NOMO-1 treated with dmso at 0.1 percent for 144 hours (cell line): Measurements from ENCODE around the gene IFITM1.
A peak's percentile ranks its signal among the peaks of the same experiment; 100 is the strongest.

ENCODE experiments used
- DNase-seq: peaks from one replicate; lab custom pipeline; 2025; ENCODE audit not compliant: unreplicated experiment; lab: John Stamatoyannopoulos, UW

Gene IFITM1

DNA sequence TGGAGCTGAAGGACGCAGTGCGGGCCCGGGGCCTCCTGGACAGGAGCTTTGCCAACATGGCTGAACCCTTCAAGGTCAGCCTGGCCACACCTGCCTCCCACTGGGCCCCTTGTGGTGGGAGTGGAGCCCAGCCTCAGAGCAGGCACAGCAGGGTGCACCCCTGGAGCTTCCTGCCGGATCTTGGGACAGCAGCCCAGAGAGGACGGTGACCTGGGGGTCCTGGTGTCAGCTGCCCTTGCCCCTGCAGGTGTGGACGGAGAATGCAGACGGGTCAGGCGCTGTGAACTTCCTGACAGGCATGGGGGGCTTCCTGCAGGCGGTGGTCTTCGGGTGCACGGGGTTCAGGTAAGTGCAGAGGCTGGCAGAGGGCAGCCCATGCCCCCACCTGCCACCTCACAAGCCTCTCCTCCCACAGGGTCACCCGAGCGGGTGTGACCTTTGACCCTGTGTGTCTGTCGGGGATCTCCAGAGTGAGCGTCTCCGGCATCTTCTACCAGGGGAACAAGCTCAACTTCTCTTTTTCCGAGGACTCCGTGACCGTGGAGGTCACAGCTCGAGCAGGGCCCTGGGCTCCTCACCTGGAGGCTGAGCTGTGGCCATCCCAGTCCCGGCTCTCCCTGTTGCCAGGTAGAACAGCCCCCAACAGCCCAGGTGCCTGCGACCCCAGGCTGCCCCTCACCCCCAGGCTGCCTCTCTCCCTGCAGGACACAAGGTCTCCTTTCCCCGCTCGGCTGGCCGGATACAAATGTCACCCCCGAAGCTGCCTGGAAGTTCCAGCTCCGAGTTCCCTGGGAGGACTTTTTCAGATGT, 19.8 kb upstream of the IFITM1 start:
- DNase-seq: no peak

DNA sequence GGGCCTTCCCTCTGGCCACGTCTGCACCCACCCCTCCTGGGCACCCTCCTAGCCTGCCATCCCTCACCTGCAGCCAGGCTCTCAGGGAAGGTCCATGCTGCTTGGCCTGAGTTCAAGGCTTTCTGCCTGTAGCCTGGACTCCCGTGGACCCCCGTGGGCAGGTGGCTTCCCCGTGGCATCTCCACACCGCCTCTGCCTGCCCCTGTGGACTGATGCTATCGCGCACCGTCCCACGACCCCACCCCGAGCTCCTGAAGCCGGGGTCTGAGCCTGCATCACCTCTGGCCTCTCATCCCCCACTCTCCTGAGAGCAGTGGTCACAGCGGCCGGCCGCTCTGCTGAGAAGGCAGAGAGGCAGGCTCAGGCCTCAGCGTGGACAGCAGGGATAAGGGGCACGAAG, 19.1 kb upstream of the IFITM1 start:
- DNase-seq: no peak

GRCh38 chr11:295351-296170, 18.3 kb upstream of the IFITM1 start:
- no peak for DNase-seq

- DNase-seq: no peak
Measured at GRCh38 chr11:296171-297050, 17.4 kb upstream of the IFITM1 start.

- DNase-seq: no peak
Measured at GRCh38 chr11:297051-297585, 16.7 kb upstream of the IFITM1 start.

DNA sequence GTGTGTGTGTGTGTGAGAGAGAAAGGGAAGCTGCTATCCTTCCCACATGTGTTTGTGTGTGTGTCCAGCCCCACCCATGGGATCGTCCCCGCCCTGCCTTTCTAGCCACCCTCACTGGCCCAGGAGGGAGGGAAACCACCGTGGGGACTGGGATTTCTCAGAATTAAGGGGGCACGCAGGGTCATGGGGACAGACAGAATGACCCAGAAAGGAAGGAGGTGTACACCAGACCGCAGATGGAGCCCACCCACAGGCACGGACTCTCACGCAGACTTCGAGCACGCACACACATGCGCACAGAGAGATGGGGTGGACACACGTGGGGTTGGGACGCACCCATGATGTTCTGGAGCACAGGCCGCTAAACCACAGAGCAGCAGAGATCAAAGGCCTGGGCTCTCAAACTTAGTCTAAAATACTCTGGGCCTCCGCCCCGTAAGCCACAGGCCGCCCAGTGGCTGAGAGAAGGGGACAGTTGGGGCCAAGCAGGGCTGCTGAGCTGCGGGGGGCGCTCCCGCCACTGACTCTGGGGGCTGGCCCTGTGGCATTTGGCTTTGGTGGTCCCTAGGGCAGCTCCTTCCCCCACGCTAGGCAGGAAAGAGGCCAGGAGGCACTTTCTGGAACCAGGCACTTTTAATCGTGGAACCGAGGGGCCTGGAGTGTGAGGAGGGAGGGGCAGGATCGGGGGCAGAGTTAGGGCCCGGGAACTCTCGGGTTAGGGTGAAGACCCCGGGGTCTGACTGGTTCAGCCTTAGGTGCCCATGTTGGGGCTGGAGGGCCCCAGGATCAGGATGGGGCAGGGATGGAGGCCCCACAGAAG, 16.0 kb upstream of the IFITM1 start:
- no peak for DNase-seq

DNA sequence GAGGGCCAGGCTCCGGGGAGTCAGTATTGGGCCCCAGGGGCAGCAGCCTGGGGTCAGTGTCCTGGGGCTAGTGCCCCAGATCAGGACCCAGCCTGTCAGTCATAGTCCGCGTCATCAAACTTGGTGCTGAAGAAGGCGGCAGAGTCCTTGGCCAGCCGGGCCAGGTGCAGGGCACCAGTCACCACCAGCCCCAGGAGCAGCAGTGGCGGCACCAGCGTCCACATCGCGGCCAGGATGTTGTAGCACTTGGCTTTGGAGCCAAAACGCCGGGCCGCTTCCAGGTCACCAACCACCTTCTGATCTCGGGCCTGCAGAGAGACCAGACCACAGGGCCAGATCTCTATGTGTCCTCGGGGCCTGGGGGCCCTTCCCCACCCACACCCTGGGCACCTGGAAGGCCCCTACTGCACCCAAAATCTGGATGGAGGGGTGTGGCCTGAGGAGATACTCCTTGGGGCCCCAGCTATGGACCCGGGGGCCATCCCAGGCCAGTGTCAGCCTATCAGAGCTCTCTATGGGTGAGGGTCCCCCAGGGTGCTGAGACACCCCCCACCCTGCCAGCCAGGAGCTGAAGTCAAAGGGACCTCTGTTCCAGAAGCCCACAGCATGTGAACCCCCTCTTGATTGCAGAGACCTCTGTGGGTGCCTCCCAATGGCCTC, 15.3 kb upstream of the IFITM1 start:
- DNase-seq: no peak

DNA sequence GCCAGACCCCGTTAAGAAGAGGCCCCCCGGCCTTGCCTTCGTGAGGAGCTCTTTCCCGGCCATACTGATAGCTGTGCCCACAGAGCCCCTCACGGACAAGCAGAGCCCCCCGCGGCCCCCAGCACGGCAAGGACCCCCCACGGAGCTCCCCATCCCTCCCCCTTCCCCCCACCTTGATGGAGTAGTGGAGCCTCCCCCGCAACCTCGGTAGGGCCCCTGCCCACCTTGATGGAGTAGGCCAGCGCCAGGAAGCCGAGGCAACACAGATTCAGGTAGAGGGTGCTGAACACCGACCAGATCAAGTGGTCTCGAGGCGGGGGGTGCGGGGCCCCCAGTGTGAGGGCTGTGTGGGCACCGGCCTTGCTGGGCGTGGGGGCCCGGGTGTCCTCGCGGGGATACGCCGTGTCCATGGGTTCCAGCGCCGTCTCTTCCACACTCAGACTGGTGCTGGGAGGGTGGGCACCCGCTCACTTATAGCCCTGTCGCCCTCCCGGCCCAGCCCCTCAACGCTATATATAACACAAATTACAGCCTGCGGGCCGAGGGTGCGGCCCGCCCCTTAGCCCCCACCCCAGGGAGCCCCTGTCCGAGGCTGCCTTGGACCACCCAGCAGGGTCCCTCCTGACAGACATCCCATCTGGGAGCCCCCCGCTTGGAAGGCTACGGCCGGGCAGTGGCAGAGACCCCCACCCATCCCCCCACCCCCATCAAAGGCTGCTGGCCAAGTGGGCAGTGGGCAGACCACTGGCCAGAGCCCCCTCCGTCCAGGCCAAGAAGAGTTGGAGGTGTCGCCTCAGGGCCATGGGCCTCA, 14.6 kb upstream of the IFITM1 start, which contains the start of gene IFITM5:
Gene IFITM5 (minus strand): TSS at position 446 of the 811 bp plus-strand sequence. CDS start 36 bp downstream, at position 410.
- no peak for DNase-seq

DNA sequence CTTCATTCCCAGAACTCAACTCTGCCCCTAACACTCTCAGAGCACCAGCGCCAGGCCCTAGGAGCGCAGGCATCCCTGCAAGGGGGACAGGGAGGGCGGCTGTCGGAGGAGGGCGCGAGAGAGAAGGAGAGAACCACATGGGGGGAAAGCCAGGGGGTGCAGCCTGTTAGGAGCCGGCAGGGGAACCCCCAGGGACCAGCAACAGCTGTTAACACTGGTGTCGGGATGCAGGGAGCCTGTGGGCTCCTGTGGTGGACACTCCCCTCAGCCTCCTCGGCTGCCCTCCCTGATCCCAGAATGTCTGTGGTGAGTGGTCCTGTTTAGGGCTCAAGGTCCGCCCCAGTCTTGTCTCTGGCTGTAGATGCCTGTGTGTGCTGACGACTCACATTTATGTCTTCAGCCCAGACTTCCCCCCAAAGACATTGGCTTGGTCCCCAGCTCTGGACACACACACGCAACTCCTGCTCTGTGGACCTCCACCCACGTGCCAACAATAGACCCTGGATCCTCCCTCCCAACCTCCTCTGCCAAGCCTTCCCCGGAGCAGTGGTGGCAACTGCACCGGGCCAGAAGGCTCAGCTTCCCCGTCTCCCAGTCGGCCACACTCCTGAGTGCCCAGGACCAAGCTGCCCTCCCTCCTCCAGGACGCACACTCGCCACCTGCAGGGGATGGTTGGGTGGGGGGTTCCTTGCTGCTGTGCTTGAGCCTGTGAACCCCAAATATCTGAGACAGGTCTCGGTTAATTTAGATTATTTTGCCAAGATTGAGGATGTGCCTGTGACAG, 13.7 kb upstream of the IFITM1 start:
- DNase-seq: no peak

DNA sequence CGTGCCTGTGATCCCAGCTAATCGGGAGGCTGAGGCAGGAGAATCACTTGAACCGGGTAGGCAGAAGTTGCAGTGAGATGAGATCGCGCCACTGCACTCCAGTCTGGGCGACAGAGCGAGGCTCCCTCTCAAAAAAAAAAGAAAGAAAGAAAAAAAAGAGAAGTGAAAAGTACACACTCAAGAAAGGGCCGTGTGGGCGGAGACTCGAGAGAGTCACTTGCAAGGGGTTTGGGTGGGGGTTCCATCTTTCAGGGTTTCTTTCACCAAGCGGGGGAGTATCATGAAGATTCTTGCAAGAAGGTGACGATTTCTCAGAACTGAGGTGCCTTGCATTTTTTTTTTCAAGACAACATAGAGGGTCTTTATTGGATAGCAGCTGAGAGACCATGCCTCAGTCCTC, 10.5 kb upstream of the IFITM1 start:
- DNase-seq: no peak

GRCh38 chr11:304061-304506, 9.8 kb upstream of the IFITM1 start:
- no peak for DNase-seq

DNA sequence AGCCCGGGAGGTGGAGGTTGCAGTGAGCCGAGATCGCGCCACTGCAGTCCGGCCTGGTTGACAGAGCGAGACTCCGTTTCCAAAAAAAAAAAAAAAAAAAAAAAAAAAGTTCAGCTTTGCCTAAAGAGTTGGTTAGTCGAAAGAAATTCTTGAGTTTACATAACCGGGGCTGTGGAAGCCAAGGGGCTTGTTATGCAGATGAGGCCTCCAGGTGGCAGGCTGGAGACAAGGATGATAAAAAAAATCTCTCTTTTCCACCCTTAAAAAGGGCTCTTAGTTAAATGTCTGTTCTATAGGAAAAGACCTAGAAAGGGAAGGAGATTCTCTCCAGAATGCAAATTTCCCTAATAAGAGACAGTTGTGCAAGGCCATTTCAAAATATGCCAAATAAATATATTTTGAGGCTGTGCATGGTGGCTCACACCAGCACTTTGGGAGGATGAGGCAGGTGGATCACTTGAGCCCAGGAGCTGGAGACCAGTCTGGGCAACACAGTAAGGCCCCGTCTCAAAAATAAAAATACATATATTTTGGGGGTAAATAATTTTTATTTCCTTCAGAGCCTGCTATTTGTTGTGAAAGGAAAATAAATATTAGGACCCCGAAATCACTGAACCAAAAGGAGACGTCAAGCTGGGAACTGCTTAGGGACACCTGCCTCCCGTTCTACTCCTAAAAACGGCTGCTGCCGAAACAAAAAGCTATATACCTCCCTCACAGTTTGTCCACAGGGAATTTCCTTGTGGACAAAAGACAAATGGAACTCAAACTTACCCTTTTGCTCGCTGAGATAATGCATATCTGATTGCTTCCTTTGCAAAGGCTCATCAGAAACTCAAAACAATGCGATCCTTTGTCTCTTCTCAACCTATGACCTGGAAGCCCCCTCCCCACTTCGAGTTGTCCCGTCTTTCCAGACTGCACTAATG, 8.7 kb upstream of the IFITM1 start:
- DNase-seq: no peak

- no peak for DNase-seq
Measured at GRCh38 chr11:305844-306211, 8.0 kb upstream of the IFITM1 start.

DNA sequence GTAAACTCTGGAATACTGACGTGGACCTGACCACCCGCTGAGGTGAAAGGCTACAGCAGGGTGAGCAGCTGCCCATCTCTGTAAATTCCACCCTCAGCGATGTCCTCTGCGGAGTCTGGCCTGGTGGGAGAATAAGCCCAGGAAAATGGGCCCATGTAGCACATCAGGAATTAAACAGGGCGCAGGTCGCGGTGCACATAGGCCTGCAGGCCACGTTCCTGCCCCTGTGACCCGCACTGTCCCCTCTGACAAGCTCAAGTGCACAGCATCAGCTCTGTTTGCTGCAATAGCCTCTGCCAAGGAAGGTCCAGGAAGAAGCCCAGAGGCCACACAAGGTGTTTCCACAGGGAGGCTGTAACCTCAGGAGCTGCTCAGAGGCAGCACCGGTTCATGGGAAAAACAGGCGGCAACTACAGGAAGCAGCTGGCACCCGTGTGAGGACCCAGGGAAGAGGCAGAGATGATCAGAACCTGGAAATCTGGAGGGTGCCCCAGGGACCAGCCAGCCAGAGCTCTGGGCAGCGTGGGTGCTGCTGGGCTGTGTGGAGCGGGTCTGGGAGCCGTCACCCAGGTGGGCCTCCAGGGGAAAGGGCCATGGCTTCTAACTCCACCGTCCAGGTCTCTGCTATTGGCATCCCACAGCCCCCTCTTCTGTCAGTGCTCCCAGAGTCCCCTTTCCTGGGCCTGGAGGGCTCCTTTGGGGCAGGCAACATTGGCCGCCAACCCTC, 7.0 kb upstream of the IFITM1 start:
- no peak for DNase-seq

- peak; percentile 73 for DNase-seq
Measured at GRCh38 chr11:307766-308708, 5.8 kb upstream of the IFITM1 start, which contains the start of gene IFITM2. IFITM2 (plus strand) TSS chr11:307816; CDS start chr11:308193, 377 bp downstream.
